HG03442 (cell line): ENCODE data around the gene FKRP.

Experiments used
- ATAC-seq: cut with Tn5 transposase; IDR thresholded peaks from one replicate; pipeline ENCODE4 v1.9.1; 2021; ENCODE audit warnings: mild to moderate bottlenecking, moderate library complexity; ENCODE audit not compliant: unreplicated experiment

FKRP gene

DNA sequence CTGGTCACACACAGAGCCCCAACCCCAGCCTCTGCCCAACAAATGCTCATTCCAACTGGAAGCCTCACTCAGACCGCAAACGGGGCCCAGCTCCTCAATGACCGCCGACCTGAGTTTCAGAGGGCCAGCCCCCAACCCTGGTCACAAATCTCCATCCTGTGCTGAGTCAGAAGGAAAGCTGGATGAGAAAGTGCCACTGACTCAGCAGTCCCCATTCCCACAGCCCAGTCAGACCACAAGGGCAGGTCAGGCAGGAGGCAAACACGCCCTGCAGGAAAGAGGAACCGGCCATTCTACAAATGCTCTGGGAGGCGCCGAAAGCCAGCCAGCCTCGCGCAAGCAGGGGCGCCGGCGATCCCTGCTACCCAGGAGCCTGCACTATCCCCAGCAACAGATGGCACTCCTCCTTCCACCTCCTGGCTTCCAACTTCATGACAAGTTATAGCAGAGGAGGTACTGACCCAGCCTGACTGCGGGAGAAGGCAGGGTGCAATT, 14.8 kb upstream of the FKRP start:
- ATAC-seq = no peak

DNA sequence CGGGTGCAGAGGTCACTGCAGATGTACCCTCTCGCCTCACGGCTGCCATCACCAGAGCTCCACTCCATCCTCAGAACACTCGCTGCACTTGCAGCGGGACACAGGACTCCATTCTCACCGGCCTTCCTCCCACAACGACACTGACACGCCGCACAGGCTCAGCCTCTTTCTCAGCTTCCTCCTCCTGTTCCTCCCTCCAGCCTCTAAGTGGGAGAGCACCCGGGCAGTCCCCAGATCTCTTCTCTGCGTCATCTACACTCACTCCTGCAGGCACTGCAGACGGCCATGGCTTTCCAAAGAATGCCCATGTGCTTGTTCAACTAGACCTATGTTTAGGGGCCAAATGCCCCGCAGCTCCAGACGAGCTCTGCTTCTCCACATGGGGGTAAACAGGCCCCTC, 14.3 kb upstream of the FKRP start:
- no peak for ATAC-seq

DNA sequence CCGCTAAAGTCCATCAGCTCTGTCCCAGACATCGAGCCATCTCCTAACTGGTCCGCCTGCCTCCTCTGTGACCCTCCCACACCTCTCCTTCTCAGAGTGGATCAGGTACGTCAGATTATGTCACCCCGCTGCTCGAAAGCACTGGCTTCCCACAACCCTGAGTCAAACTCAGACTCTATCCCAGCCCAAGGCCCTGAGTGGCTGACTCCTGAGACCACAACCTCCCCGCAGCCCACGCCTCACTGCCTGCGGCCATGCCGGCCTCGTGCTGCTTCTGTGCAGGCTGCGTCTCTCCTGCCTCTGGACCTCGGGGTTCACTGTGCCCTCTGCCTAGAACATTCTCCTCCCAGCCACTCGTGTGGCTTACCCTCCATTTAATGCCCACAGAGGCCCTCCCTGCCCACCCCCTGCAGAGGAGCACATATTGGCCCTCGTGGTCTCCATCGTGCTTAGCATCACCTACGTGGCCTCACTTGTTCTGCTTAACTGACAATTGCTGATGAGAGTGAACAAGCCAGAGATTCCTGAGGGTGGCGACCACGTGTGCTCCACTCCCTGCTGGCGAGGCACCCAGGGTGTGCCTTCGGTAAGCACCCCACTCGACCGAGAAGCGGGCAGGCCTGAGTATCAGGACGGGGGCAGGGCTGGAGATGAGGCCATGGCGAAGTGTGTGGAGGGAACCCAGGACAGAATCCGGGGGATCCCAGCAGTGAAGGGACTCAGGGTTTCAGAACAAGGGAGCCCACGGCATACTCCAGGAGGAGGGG, 13.5 kb upstream of the FKRP start:
- ATAC-seq = no peak

DNA sequence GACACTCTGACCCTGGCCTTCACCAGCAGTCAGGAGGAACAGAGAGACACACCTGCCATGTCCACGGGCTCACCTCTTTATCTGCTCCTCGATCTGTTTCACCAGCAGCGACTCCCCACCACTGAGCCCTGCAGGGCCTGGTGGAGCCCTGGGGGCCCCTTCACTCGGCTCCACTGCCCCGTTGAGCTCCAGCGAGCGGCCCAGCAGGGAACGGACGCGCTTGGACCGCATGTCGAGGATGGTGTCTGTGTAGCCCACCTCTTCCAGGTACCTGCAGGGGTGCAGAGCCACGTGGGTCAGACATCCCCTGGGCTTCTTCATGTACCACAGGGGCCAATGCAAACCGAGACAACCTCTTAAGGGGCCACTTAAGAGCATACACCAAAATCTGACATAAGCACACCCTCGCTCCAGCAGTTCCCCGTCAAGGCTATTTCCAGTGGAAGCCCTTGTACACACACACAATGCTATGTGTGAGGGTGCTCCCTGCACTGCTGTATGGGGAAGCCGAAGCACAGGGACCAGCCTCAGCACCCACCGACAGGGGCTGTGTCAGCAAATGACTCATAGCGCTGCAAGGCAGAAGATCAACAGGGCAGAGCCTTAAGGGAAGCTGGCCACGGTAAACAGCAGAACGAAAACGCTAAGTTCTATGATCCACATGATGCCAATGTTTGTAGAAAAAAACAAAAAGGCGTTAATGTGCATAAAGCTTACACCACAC, 12.7 kb upstream of the FKRP start:
- ATAC-seq = no peak

DNA sequence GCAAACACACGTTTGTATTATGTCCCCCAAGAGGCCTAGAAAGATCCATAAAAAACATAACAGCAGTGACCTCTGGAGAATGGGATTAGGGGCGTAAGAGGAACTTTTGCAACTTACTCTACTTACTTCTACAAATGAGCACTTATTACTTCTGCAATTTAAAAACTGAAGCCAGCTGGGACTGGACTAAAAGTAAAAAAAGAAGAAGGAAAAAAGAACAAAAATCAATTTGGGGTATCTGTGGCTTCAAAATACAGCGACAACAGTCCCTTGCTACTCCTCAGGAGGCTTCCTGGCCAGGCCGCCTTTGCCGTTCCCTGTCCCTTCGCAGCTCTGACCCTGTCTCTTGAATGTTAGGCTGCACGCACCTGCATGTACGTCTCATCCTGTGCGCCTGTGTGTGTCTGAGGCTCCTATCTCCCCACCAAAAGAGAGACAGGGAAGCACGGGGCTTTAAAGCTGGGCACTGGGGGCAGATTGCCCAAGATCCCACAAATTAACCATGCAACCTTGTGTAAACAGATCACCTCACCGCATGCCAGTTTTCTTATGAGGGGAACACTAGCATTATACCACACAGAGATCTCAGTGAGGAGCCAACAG, 12.1 kb upstream of the FKRP start:
- no peak for ATAC-seq

DNA sequence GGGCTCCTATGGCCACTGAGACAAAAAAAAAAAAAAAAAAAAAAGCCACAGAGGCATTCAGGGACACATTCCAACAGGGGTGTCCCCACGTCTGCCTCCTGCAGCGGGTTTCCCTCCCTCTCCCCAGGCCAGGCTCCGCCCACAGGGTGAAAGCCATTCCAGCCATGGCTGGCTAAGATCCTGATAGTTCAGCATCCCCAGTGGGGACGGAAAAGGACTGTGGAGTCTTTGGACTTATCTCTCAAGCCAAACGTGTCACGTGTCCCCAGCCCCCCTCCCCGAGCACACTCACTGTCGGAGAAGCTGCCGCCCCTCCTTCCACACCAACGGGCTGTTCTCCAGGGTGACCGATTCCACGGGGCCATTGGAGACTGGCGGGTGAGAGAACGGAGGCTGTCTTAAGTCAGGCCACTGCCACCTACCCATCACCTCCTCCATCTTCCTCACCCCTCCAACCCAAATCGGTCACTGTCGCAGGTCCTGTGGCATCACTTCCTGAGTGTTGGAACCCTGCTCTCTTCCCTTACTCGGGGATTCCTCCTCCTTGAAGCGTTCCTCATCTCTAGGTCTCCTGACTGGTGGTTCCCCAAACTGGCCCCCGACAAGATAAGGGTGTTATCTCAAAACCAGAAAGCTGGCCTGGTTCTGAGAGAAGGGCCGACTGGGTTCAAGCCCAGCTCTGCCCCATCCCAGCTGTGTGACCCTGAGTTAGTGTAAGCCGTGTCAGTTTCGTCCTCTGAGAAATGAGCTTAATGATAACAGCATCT, 9.1 kb upstream of the FKRP start:
- ATAC-seq = no peak

- ATAC-seq = no peak
Measured at GRCh38 chr19:46737298-46737654, 8.6 kb upstream of the FKRP start.

GRCh38 chr19:46737761-46738171, 8.1 kb upstream of the FKRP start:
- ATAC-seq = no peak

DNA sequence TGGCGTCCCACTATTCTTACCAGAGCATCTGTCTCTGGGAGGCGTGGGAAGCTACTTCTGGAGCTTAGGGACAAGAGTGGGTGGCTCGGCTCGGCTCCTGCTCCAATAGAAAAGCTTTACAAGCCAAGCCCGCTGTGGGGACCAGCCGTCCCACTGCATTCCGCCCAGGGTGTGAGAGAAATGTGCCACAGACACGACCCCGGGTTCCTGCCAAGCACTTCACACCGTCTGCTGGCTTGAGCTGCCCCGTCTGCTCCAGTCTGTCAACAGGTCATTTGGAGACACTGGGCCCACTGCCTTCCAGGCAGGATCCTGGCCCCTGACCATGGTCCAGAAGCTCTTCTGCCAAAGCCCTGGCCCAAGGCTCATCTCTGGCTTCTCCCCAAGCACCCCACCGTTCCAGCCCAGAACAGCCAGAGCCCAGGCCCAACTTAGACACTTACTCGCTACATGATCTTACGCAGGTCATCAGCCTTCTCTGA, 6.5 kb upstream of the FKRP start:
- ATAC-seq = no peak

- ATAC-seq = no peak
Measured at GRCh38 chr19:46741447-46741846, 4.4 kb upstream of the FKRP start.

DNA sequence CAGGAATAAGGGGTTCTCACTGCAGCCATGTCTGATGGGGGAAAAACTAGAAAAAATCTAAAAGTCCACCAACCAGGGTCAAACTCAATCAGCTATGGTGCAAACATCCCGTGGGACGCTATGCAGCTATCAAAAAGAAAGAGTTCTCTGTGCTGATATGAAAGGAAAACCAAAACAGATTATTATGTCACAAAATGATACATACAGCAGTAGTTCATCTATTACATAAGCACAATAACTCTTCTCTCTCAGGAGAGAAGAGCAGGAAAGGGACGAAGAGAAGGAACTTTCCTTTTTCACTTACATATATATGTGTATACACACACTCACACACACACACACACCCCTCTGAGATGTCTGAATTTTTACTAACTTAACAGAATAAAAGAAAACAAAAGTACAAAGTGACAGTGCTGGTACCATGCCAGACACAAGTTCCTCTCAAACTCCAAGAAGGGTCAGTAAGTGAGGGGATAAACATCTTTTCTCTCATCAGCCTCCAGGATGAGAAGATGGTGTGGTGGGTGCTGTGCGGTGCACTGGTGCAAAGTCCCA, 2.9 kb upstream of the FKRP start:
- no peak for ATAC-seq

- ATAC-seq = no peak
Measured at GRCh38 chr19:46744005-46744691, 1.7 kb upstream of the FKRP start.

- no peak for ATAC-seq
Measured at GRCh38 chr19:46745030-46745429, 827 bp upstream of the FKRP start.

DNA sequence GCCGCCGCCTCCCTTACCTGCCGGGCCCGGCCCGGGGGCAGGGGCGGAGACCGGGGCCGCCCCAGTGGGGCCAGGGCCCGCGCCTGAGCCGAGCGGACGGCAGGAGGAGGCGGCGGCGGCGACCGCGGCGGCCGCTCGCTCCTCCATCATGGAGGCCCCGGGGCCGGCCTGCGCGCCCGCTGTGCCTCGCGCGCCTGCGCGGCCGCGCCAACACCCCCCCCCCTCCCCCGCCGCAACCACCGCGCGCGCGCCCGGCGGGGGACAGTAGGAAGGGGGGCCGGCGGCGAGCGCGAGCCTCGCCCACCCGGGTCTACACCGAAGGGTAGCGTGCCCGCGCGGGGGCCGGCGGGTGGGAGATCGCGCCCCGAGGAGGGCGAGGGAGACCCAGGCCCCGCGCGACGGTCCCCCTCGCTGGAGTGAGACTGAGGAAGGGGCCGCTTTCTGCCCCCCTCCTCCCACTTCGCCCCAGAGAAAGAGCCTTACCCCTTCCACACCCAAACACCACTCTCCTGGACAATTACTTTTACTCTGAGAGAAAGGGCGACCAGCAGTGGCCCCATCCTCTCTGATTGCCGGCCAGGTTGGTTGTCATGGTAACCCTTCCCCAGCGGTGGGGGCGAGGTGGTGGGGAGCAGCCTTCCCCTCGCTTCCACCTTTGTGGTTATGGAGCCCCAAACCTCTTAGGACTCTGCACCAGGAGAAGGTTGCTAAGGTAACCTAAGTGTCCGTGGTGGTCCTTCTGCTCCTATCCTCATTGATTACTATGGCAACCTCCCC, 612 bp downstream of the FKRP start, which contains the start of gene STRN4:
STRN4 (minus strand) TSS at position 170 of the 777 bp plus-strand sequence; CDS start at position 150, 20 bp downstream.
- ATAC-seq = peak; percentile 57

GRCh38 chr19:46748325-46749109, 2.7 kb downstream of the FKRP start:
- no peak for ATAC-seq

DNA sequence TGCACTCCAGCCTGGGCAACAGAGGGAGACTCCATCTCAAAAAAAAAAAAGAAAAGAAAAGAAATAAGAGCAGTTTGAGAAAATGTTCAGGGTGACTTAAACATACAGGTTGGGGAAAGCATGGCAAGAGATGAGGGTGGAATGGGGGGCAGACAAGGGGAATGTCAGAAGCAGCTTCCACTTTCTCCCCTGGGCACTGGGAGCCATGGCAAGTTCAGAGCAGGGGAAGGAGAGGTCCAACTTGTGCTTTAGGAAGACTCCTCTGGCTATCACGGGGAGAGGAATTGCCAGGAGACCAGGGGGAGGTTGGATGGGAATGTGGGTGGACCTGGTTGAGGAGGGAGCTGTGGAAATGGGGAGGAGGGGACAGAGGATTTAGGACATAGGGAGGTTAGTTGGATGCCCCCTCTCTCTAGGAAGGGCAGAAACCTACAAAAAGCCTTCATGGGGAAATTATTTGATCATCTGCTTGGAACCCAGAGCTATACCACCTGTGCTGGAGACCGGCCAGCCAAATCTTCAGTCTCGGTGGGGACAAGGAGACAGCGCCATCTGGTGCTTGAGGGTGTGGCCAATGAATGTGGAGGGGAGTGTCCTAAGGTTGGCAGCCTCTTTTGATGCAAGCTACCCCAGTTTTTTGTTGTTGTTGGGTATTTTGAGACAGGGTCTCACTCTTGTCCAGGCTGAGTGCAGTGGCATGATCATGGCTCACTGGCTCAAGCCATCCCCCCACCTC, 7.7 kb downstream of the FKRP start:
- no peak for ATAC-seq

DNA sequence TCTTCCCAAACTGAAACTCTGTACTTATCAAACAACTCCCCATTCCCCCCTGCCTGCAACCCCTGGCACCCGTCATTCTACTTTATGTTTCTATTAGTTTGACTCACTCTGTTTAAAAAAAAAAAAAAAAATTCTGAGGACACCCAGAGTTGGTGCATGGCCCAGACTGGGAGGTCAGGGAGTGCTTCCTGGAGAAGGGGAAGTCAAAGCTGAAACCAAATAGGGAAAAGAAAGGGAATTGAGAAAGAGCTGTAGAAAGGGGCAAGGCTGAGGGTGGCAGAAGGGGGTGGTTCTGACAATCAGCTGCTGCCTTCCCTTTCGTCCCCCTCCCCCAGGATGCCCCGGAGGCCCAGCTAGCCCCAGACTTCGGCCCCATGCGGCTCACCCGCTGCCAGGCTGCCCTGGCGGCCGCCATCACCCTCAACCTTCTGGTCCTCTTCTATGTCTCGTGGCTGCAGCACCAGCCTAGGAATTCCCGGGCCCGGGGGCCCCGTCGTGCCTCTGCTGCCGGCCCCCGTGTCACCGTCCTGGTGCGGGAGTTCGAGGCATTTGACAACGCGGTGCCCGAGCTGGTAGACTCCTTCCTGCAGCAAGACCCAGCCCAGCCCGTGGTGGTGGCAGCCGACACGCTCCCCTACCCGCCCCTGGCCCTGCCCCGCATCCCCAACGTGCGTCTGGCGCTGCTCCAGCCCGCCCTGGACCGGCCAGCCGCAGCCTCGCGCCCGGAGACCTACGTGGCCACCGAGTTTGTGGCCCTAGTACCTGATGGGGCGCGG, 9.4 kb downstream of the FKRP start:
- no peak for ATAC-seq
